WTC11 (cell line): ENCODE data around the gene STXBP2. TPM values are rescaled to one million over a fixed set of nuclear protein-coding genes. Genes with fewer than 3 reads are reported as not detected.

ENCODE experiments used
- ATAC-seq: fragments of 200-7000 bp; cut with Tn5 transposase; 2 replicates; pipeline ENCODE4 v1.10.0; 2021; ENCODE audit warnings: mild to moderate bottlenecking, moderate library complexity
- CTCF ChIA-PET: fragments of 300-600 bp; sonication (Branson Sonifier 250); formaldehyde crosslinking; loops from one replicate; lab custom pipeline; 2021; ENCODE audit warnings: antibody characterized with exemption; lab: Charles Lee
- POLR2A ChIA-PET: fragments of 350-600 bp; sonication (Branson Sonifier 250); formaldehyde crosslinking; loops from one replicate; lab custom pipeline; 2021; ENCODE audit warnings: antibody characterized with exemption; lab: Charles Lee
- DNase-seq: peaks from one replicate; pipeline ENCODE4 v3.0.0; 2021; ENCODE audit warnings: low spot score
- H3K27ac Mint-ChIP-seq: 2 replicates; pipeline ENCODE4 v1.8.0; 2021; ENCODE audit warnings: mixed read lengths
- H3K27me3 Mint-ChIP-seq: 2 replicates; pipeline ENCODE4 v1.8.0; 2021; ENCODE audit warnings: low read depth, mild to moderate bottlenecking, moderate library complexity, mixed read lengths
- H3K36me3 Mint-ChIP-seq: 2 replicates; pipeline ENCODE4 v1.8.0; 2021; ENCODE audit warnings: mixed read lengths
- H3K4me1 Mint-ChIP-seq: 2 replicates; pipeline ENCODE4 v1.8.0; 2022; ENCODE audit warnings: mixed read lengths
- H3K4me3 Mint-ChIP-seq: 2 replicates; pipeline ENCODE4 v1.8.0; 2021; ENCODE audit warnings: mild to moderate bottlenecking, moderate library complexity, mixed read lengths
- H3K9me3 Mint-ChIP-seq: 2 replicates; pipeline ENCODE4 v1.8.0; 2021; ENCODE audit warnings: mixed read lengths
- ATF6 ChIP-seq: sonication (generic); formaldehyde crosslinking; IDR thresholded peaks from 2 replicates; pipeline ENCODE4 v1.8.1; 2023; ENCODE audit warnings: mild to moderate bottlenecking, missing genetic modification reagents
- ELF4 ChIP-seq: sonication (generic); formaldehyde crosslinking; IDR thresholded peaks from 2 replicates; pipeline ENCODE4 v1.8.1; 2022; ENCODE audit warnings: low read depth, mild to moderate bottlenecking, moderate library complexity, missing genetic modification reagents
- EMX1 ChIP-seq: fragments of 250-450 bp; sonication (Bioruptor Pico); IDR thresholded peaks from 2 replicates; pipeline ENCODE4 v1.8.0; 2021; ENCODE audit warnings: mild to moderate bottlenecking
- ETV6 ChIP-seq: sonication (generic); formaldehyde crosslinking; IDR thresholded peaks from 2 replicates; pipeline ENCODE4 v1.8.1; 2022; ENCODE audit warnings: mild to moderate bottlenecking, missing genetic modification reagents
- GRHL2 ChIP-seq: fragments of 250-450 bp; sonication (Bioruptor Pico); IDR thresholded peaks from 2 replicates; pipeline ENCODE4 v1.8.0; 2022; ENCODE audit warnings: mild to moderate bottlenecking, moderate library complexity; ENCODE audit not compliant: insufficient replicate concordance, severe bottlenecking
- GTF2I ChIP-seq: fragments of 250-450 bp; sonication (Bioruptor Pico); conservative IDR thresholded peaks from 2 replicates; pipeline ENCODE4 v1.4.0; 2021; ENCODE audit warnings: mild to moderate bottlenecking
- MXD4 ChIP-seq: fragments of 250-450 bp; sonication (Bioruptor Pico); IDR thresholded peaks from 2 replicates; pipeline ENCODE4 v1.8.0; 2021; ENCODE audit warnings: mild to moderate bottlenecking, moderate library complexity, borderline replicate concordance
- NR2C2 ChIP-seq: sonication (generic); formaldehyde crosslinking; IDR thresholded peaks from 2 replicates; pipeline ENCODE4 v1.8.0; 2022; ENCODE audit warnings: mild to moderate bottlenecking, missing genetic modification reagents
- PRRX2 ChIP-seq: fragments of 250-450 bp; sonication (Bioruptor Pico); IDR thresholded peaks from 2 replicates; pipeline ENCODE4 v1.8.0; 2021; ENCODE audit warnings: mild to moderate bottlenecking
- RELA ChIP-seq: sonication (generic); formaldehyde crosslinking; IDR thresholded peaks from 2 replicates; pipeline ENCODE4 v1.8.1; 2022; ENCODE audit warnings: missing genetic modification reagents, mild to moderate bottlenecking, borderline replicate concordance
- SMAD4 ChIP-seq: sonication (generic); formaldehyde crosslinking; IDR thresholded peaks from 2 replicates; pipeline ENCODE4 v1.8.0; 2022; ENCODE audit warnings: mild to moderate bottlenecking, missing genetic modification reagents
- SOX15 ChIP-seq: fragments of 250-450 bp; sonication (Bioruptor Pico); IDR thresholded peaks from 2 replicates; pipeline ENCODE4 v1.9.0; 2021; ENCODE audit warnings: mild to moderate bottlenecking
- ZNF416 ChIP-seq: fragments of 250-450 bp; sonication (Bioruptor Pico); IDR thresholded peaks from 2 replicates; pipeline ENCODE4 v1.9.0; 2021; ENCODE audit warnings: mild to moderate bottlenecking, inconsistent platforms
- ZNF423 ChIP-seq: fragments of 250-450 bp; sonication (Bioruptor Pico); IDR thresholded peaks from 2 replicates; pipeline ENCODE4 v2.1.2; 2022; ENCODE audit warnings: mild to moderate bottlenecking, moderate library complexity
- ZNF671 ChIP-seq: fragments of 250-450 bp; sonication (Bioruptor Pico); IDR thresholded peaks from 2 replicates; pipeline ENCODE4 v1.8.0; 2021; ENCODE audit warnings: mild to moderate bottlenecking
- total RNA-seq: library from RNA; stranded (reverse); gene quantifications from 3 replicates; pipeline ENCODE4 v1.2.3, GENCODE V29; 2021
- TF ChIP-seq, protein P1 (sequence below): sonication (generic); formaldehyde crosslinking; IDR thresholded peaks from 2 replicates; pipeline ENCODE4 v1.8.1; 2023; ENCODE audit warnings: mild to moderate bottlenecking, missing genetic modification reagents, moderate library complexity
- TF ChIP-seq, protein P2 (sequence below): sonication (generic); formaldehyde crosslinking; IDR thresholded peaks from 2 replicates; pipeline ENCODE4 v1.8.0; 2022; ENCODE audit warnings: missing genetic modification reagents
- TF ChIP-seq, protein P3 (sequence below): sonication (generic); formaldehyde crosslinking; IDR thresholded peaks from 2 replicates; pipeline ENCODE4 v1.8.1; 2022; ENCODE audit warnings: mild to moderate bottlenecking, missing genetic modification reagents, moderate library complexity, borderline replicate concordance
- TF ChIP-seq, protein P4 (sequence below): sonication (generic); formaldehyde crosslinking; IDR thresholded peaks from 2 replicates; pipeline ENCODE4 v1.8.1; 2023; ENCODE audit warnings: mild to moderate bottlenecking, moderate library complexity, missing genetic modification reagents
- TF ChIP-seq, protein P5 (sequence below): sonication (generic); formaldehyde crosslinking; IDR thresholded peaks from 2 replicates; pipeline ENCODE4 v1.8.0; 2022; ENCODE audit warnings: mild to moderate bottlenecking, missing genetic modification reagents

STXBP2 gene
- total RNA-seq, 1 experiment from 2014 or later: 68.9 TPM

GRCh38 chr19:7618348-7618747 is 18.6 kb upstream of the STXBP2 start (continued):
- TF ChIP-seq, protein P1, sequence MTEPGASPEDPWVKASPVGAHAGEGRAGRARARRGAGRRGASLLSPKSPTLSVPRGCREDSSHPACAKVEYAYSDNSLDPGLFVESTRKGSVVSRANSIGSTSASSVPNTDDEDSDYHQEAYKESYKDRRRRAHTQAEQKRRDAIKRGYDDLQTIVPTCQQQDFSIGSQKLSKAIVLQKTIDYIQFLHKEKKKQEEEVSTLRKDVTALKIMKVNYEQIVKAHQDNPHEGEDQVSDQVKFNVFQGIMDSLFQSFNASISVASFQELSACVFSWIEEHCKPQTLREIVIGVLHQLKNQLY: no peak
- no peak for TF ChIP-seq PRRX2 (CRISPR knock-in tag)
- no peak for TF ChIP-seq GTF2I
- no peak for TF ChIP-seq SMAD4 (CRISPR knock-in tag)
- no peak for TF ChIP-seq EMX1
- TF ChIP-seq, all 79 proteins: peak for 0

DNA sequence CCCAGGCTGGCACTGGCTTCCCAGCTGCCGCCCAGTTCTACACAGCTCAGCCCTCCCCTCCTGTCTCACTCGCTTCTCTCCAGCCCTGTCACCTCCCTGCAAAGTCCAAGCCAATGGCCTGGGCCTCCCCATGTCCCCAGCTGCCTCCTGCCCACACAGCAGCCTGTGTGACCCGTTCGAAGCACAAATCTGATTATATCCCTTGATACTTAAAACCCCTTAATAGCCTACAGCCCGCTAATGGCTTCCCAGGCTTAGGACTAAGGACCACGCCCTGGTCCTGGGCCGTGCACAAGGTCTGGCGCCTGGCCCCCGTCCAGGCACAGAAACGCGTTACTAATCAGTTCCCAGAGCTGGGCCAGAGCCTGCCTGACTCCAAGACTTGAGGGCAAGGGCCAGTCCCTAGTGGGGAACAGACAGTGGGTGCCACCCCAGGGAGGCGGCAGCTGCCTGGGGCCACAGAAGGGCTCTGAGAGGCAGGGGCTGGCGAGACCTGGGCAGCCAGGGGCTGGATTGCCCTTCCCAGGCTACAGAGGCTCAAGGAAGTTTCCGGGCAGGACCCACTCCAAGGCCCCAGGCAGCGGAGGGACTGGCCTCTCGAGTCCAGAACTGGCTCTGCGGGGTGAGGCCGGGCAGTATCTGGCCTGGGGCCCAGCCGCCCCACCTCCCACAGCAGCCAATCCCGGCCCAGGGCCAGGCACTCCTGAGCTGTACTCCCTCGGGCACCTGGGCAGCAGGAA is 18.0 kb upstream of the STXBP2 start:
- ChIA-PET POLR2A (no interaction called here), CTCF (interaction anchor here (0.7 to 2.5 kb wide), 1 partner anchor 51 kb away, joined by 3 to 9 read pairs; no protein-coding TSS in a partner anchor)
- H3K27ac Mint-ChIP-seq: no peak overlapping the region
- ATAC-seq (no peak), DNase-seq (no peak)
- TF ChIP-seq ATF6 (CRISPR knock-in tag) (no peak), ELF4 (CRISPR knock-in tag) (no peak), NR2C2 (no peak), ZNF671 (CRISPR knock-in tag) (no peak), GRHL2 (no peak)
- TF ChIP-seq, protein P2, sequence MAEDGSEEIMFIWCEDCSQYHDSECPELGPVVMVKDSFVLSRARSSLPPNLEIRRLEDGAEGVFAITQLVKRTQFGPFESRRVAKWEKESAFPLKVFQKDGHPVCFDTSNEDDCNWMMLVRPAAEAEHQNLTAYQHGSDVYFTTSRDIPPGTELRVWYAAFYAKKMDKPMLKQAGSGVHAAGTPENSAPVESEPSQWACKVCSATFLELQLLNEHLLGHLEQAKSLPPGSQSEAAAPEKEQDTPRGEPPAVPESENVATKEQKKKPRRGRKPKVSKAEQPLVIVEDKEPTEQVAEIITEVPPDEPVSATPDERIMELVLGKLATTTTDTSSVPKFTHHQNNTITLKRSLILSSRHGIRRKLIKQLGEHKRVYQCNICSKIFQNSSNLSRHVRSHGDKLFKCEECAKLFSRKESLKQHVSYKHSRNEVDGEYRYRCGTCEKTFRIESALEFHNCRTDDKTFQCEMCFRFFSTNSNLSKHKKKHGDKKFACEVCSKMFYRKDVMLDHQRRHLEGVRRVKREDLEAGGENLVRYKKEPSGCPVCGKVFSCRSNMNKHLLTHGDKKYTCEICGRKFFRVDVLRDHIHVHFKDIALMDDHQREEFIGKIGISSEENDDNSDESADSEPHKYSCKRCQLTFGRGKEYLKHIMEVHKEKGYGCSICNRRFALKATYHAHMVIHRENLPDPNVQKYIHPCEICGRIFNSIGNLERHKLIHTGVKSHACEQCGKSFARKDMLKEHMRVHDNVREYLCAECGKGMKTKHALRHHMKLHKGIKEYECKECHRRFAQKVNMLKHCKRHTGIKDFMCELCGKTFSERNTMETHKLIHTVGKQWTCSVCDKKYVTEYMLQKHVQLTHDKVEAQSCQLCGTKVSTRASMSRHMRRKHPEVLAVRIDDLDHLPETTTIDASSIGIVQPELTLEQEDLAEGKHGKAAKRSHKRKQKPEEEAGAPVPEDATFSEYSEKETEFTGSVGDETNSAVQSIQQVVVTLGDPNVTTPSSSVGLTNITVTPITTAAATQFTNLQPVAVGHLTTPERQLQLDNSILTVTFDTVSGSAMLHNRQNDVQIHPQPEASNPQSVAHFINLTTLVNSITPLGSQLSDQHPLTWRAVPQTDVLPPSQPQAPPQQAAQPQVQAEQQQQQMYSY (CRISPR knock-in tag): no peak
- TF ChIP-seq, protein P3, sequence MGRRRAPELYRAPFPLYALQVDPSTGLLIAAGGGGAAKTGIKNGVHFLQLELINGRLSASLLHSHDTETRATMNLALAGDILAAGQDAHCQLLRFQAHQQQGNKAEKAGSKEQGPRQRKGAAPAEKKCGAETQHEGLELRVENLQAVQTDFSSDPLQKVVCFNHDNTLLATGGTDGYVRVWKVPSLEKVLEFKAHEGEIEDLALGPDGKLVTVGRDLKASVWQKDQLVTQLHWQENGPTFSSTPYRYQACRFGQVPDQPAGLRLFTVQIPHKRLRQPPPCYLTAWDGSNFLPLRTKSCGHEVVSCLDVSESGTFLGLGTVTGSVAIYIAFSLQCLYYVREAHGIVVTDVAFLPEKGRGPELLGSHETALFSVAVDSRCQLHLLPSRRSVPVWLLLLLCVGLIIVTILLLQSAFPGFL (CRISPR knock-in tag): no peak
- no peaks in the 10 kb centered on the region for H3K4me1 Mint-ChIP-seq
- peaks cover 26% of the 10 kb centered on the region for H3K36me3 Mint-ChIP-seq
- no peaks in the 10 kb centered on the region; the same call in 1 of the 2 replicates for H3K27me3 Mint-ChIP-seq
- H3K4me3 Mint-ChIP-seq: no peak overlapping the region
- no peaks in the 10 kb centered on the region for H3K9me3 Mint-ChIP-seq

GRCh38 chr19:7619671-7620441 is 17.1 kb upstream of the STXBP2 start:
- no peak for DNase-seq
- peaks cover 26% of the 10 kb centered on the region for H3K36me3 Mint-ChIP-seq
- no peaks in the 10 kb centered on the region for H3K27me3 Mint-ChIP-seq
- H3K4me1 Mint-ChIP-seq: no peaks in the 10 kb centered on the region
- ATAC-seq: no peak
- no peaks in the 10 kb centered on the region for H3K9me3 Mint-ChIP-seq
- H3K4me3 Mint-ChIP-seq: no peak overlapping the region
- no peak overlapping the region for H3K27ac Mint-ChIP-seq
- CTCF ChIA-PET: interaction anchor here (0.7 to 1.1 kb wide), 1 partner anchor 52 kb away, joined by 3 to 4 read pairs; no protein-coding TSS in a partner anchor
- POLR2A ChIA-PET: no interaction called here
- TF ChIP-seq SOX15 (CRISPR knock-in tag): no peak
- no peak for TF ChIP-seq ZNF423
- TF ChIP-seq, protein P4, sequence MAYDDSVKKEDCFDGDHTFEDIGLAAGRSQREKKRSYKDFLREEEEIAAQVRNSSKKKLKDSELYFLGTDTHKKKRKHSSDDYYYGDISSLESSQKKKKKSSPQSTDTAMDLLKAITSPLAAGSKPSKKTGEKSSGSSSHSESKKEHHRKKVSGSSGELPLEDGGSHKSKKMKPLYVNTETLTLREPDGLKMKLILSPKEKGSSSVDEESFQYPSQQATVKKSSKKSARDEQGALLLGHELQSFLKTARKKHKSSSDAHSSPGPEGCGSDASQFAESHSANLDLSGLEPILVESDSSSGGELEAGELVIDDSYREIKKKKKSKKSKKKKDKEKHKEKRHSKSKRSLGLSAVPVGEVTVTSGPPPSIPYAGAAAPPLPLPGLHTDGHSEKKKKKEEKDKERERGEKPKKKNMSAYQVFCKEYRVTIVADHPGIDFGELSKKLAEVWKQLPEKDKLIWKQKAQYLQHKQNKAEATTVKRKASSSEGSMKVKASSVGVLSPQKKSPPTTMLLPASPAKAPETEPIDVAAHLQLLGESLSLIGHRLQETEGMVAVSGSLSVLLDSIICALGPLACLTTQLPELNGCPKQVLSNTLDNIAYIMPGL (CRISPR knock-in tag): no peak
- no peak for TF ChIP-seq RELA (CRISPR knock-in tag)
- TF ChIP-seq ZNF671 (CRISPR knock-in tag): no peak
- TF ChIP-seq ZNF416 (CRISPR knock-in tag): no peak
- TF ChIP-seq ETV6: no peak
- TF ChIP-seq MXD4 (CRISPR knock-in tag): no peak
- TF ChIP-seq, protein P5, sequence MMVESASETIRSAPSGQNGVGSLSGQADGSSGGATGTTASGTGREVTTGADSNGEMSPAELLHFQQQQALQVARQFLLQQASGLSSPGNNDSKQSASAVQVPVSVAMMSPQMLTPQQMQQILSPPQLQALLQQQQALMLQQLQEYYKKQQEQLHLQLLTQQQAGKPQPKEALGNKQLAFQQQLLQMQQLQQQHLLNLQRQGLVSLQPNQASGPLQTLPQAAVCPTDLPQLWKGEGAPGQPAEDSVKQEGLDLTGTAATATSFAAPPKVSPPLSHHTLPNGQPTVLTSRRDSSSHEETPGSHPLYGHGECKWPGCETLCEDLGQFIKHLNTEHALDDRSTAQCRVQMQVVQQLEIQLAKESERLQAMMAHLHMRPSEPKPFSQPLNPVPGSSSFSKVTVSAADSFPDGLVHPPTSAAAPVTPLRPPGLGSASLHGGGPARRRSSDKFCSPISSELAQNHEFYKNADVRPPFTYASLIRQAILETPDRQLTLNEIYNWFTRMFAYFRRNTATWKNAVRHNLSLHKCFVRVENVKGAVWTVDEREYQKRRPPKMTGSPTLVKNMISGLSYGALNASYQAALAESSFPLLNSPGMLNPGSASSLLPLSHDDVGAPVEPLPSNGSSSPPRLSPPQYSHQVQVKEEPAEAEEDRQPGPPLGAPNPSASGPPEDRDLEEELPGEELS (CRISPR knock-in tag): no peak
- no peak for TF ChIP-seq GTF2I
